ENCODE measurements around the gene COL16A1.

DNA sequence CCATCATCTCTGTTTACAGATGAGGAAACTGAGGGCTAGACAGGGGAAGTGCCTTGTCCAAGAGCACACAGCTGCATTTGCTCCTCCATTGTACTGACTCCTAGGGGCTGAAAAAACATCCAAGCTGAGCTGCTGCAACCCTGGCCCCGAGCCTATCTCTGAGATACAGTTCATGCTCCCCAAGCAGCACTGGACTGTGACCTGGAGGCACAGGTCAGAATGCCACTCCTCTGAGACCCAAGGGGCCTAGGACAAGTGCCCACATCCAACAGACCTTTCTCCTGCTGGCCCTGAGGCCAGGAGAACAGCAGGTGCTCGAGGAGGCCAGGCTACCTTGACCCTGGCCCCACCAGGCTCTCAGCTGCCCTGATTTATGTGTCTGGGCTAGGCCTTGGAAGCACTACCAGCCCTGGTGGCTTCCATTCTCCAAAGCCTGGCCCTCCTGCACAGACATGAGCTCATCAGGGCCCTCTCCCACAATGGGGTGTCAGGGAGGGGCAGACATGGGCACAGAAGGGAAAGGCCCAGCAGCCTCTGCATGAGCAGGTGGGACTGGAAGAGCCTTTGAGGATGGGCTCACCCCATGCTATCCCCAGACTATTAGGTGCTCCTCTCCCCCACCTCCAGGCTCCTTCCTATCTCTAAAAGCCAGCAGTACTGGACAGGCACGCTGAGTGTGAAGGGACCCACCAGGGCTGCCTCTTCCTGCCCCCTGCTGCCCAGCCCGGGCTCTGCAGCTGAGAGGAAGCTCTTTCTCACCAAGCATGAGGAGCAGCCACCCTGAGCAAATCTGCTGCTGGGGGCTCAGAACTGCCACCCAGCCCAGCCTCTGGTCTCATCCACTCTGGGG is 41.5 kb upstream of the COL16A1 start:
- TF ChIP-seq, protein P1, sequence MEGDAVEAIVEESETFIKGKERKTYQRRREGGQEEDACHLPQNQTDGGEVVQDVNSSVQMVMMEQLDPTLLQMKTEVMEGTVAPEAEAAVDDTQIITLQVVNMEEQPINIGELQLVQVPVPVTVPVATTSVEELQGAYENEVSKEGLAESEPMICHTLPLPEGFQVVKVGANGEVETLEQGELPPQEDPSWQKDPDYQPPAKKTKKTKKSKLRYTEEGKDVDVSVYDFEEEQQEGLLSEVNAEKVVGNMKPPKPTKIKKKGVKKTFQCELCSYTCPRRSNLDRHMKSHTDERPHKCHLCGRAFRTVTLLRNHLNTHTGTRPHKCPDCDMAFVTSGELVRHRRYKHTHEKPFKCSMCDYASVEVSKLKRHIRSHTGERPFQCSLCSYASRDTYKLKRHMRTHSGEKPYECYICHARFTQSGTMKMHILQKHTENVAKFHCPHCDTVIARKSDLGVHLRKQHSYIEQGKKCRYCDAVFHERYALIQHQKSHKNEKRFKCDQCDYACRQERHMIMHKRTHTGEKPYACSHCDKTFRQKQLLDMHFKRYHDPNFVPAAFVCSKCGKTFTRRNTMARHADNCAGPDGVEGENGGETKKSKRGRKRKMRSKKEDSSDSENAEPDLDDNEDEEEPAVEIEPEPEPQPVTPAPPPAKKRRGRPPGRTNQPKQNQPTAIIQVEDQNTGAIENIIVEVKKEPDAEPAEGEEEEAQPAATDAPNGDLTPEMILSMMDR (IDR thresholded peaks at IDR 0.05; ENCODE audit: low read depth, low read length, poor library complexity, severe bottlenecking), result peak; percentile 74
- no peak for TF ChIP-seq EZH2phosphoT487 (IDR thresholded peaks at IDR 0.05; ENCODE audit: borderline replicate concordance, low read length)

All from DOHH2 (cell line).